ENCODE data around the gene DUSP2.
A peak's percentile ranks its signal among the peaks of the same experiment; 100 is the strongest.

DUSP2 gene

DNA sequence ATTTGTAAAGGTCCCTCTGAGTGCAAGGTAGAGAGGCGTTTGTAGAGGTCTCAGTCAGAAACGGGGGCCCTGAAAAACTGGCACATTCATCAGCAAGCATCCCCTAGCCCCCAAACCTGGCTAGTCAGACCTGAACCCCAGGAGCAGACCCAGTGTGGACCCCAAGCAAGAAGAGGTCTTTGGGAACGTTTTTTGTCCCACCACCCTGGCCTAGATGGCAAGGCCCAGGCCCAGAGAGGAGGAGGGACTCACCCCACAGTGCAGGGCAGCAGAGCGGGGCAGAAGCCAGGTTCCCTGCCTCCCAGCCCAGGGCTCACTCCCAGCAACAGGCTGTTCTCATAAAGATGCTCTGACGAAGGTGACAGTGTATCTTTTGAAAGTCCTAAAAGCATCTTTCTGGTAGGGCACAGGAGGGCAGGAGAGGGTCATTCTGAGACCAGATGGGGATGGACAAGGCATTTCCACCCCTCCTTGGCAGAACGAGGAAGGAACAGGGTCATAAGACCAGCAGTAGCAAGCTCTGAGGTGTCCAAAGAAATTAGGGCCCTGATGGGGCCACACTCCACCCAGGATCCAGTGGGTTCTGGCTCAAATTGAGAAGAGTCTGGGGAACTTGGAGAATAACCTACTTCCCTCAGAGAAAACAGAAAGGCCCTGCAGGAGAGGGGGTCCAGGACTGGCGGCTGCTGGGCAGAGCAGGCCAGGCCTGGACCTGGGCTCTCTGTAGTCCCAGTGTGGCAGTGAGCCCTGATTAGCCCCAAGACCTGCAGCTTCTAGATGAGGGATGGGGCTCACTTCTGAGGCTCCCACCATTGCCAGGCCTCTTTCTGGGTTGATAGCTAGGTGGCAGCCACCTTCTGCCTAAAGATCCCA is 47.1 kb downstream of the DUSP2 start:
- no peak for TF ChIP-seq POLR2A (IDR thresholded peaks at IDR 0.05; ENCODE audit: low read length)
- no peak for TF ChIP-seq GATA1 (IDR thresholded peaks at IDR 0.05; ENCODE audit: low read depth, low read length)
- DNase-seq: no peak

- TF ChIP-seq POLR2A (IDR thresholded peaks at IDR 0.05; ENCODE audit: low read length): no peak
- no peak for DNase-seq
Observed at GRCh38 chr2:96097441-96097840, 47.8 kb downstream of the DUSP2 start.

GRCh38 chr2:96095116-96095636 is 50.1 kb downstream of the DUSP2 start:
- peak; percentile 18 to 19 for DNase-seq
- TF ChIP-seq POLR2A (IDR thresholded peaks at IDR 0.05; ENCODE audit: low read length) (no peak), GATA1 (IDR thresholded peaks at IDR 0.05; ENCODE audit: low read depth, low read length) (no peak)

- no peak for DNase-seq
- TF ChIP-seq GATA1 (IDR thresholded peaks at IDR 0.05; ENCODE audit: low read depth, low read length) (no peak), POLR2A (IDR thresholded peaks at IDR 0.05; ENCODE audit: low read length) (no peak)
Observed at GRCh38 chr2:96093528-96093927, 51.7 kb downstream of the DUSP2 start.
